CD4-positive, CD25-positive, alpha-beta regulatory T cell (primary cell): ENCODE measurements around the gene NEMP1. TPM values are rescaled to one million over a fixed set of nuclear protein-coding genes. Genes with fewer than 3 reads are reported as not detected.
"Not testable (repeated sequence)": the region's sequence is repeated elsewhere in the genome, so short reads cannot be mapped to it uniquely, and the experiment has no call there.

Experiments
- ATAC-seq, 2 donors: fragments of 150-1000 bp; cut with Tn5 transposase; one replicate each; pipeline ENCODE4 v1.10.0; 2021; ENCODE audit warnings: low read depth in 2 of 2, moderate number of reproducible peaks in 2 of 2, moderate library complexity in 1 of 2
- DNase-seq, 3 donors: peaks; one replicate each; pipeline versions ENCODE4 v3.0.0 to v3.0.0-alpha.2; 2012 to 2022; ENCODE audit warnings: mixed read lengths in 1 of 3
- H3K27ac ChIP-seq: one replicate; pipeline ENCODE4 v1.7.0; 2013; ENCODE audit warnings: mild to moderate bottlenecking, low read length; ENCODE audit not compliant: insufficient read depth, poor library complexity, severe bottlenecking
- H3K27me3 ChIP-seq: one replicate; pipeline ENCODE4 v1.7.0; 2013; ENCODE audit warnings: low read length; ENCODE audit not compliant: control insufficient read depth, insufficient read depth
- H3K36me3 ChIP-seq: one replicate; pipeline ENCODE4 v1.7.0; 2013; ENCODE audit warnings: mild to moderate bottlenecking, low read length, moderate library complexity; ENCODE audit not compliant: control insufficient read depth, insufficient read depth
- H3K4me1 ChIP-seq: 2 replicates; pipeline ENCODE4 v1.7.0; 2013; ENCODE audit warnings: mild to moderate bottlenecking, low read length; ENCODE audit not compliant: insufficient read depth, control insufficient read depth, poor library complexity, severe bottlenecking
- H3K4me3 ChIP-seq: one replicate; pipeline ENCODE4 v1.7.0; 2013; ENCODE audit warnings: low read depth, mild to moderate bottlenecking, low read length, moderate library complexity
- H3K9me3 ChIP-seq, 2 experiments: 1 replicate in 1 of 2; 2 replicates in 1 of 2; pipeline ENCODE4 v1.7.0; 2013; ENCODE audit warnings: low read length in 2 of 2, mild to moderate bottlenecking in 1 of 2, moderate library complexity in 1 of 2; ENCODE audit not compliant: control insufficient read depth in 2 of 2
- H3K27ac Mint-ChIP-seq, 3 donors: one replicate each; pipeline ENCODE4 v1.8.0; 2020 to 2022; ENCODE audit warnings: mild to moderate bottlenecking in 3 of 3, mixed read lengths in 3 of 3, moderate library complexity in 2 of 3
- H3K27me3 Mint-ChIP-seq: one replicate; pipeline ENCODE4 v1.8.0; 2022; ENCODE audit warnings: mild to moderate bottlenecking, mixed read lengths
- H3K36me3 Mint-ChIP-seq: one replicate; pipeline ENCODE4 v1.8.0; 2020; ENCODE audit warnings: mixed read lengths
- H3K4me1 Mint-ChIP-seq, 4 donors: one replicate each; pipeline ENCODE4 v1.8.0; 2020 to 2022; ENCODE audit warnings: mixed read lengths in 4 of 4, mild to moderate bottlenecking in 1 of 4
- H3K4me3 Mint-ChIP-seq, 4 donors: one replicate each; pipeline ENCODE4 v1.8.0; 2020 to 2022; ENCODE audit warnings: mild to moderate bottlenecking in 4 of 4, mixed read lengths in 4 of 4, moderate library complexity in 3 of 4
- H3K9me3 Mint-ChIP-seq, 7 donors: one replicate each; pipeline ENCODE4 v1.8.0; 2020 to 2022; ENCODE audit warnings: mixed read lengths in 7 of 7, mild to moderate bottlenecking in 3 of 7, moderate library complexity in 2 of 7
- polyA plus RNA-seq, 4 donors: library from polyadenylated mRNA; unstranded; fragments of 300-500 nt; fragmentation: Illumina TruSeq; gene quantifications; one replicate each; pipeline ENCODE4 v1.2.3, GENCODE V29; 2021
- total RNA-seq: library from RNA; stranded (reverse); gene quantifications from one replicate; pipeline ENCODE4 v1.2.3, GENCODE V29; 2022

The NEMP1 gene
- total and polyA plus RNA-seq, 5 donors from 2014 or later = 3.1 to 14.7 (median 5.4) TPM

GRCh38 chr12:57025196-57025595 lies 53.4 kb downstream of the NEMP1 start:
- Histone ChIP-seq H3K4me1 (peaks cover 10% of the 10 kb centered on the region), H3K36me3 (no peaks in the 10 kb centered on the region), H3K9me3 (no peaks in the 10 kb centered on the region), H3K27me3 (no peaks in the 10 kb centered on the region), H3K4me3 (no peak overlapping the region), H3K27ac (no peak overlapping the region)
- H3K27me3 Mint-ChIP-seq = no peaks in the 10 kb centered on the region
- ATAC-seq (no peak), DNase-seq (no peak)
- no peak overlapping the region for H3K27ac Mint-ChIP-seq
- H3K36me3 Mint-ChIP-seq = no peaks in the 10 kb centered on the region
- peaks cover 7 to 53% (median 13%) of the 10 kb centered on the region in 4 donors for H3K4me1 Mint-ChIP-seq
- no peaks in the 10 kb centered on the region for H3K9me3 Mint-ChIP-seq
- no peak overlapping the region for H3K4me3 Mint-ChIP-seq

GRCh38 chr12:57022324-57022723 lies 56.3 kb downstream of the NEMP1 start:
- peak overlapping the region in 1 of 3 donors; percentile 15 for H3K27ac Mint-ChIP-seq
- H3K4me3 Mint-ChIP-seq = not testable (repeated sequence)

GRCh38 chr12:57019983-57020719 lies 58.4 kb downstream of the NEMP1 start:
- no peak overlapping the region for H3K27ac ChIP-seq
- H3K36me3 ChIP-seq = no peaks in the 10 kb centered on the region
- ATAC-seq = no peak
- no peak overlapping the region for H3K4me3 ChIP-seq
- no peaks in the 10 kb centered on the region for H3K9me3 ChIP-seq
- Mint-ChIP-seq H3K4me3 (peak overlapping the region in 3 of 4 donors; percentile 20 to 82 (median 46)), H3K36me3 (no peaks in the 10 kb centered on the region), H3K4me1 (peaks cover 0 to 37% (median 5%) of the 10 kb centered on the region in 4 donors), H3K27ac (peak overlapping the region; percentile 37 to 91 (median 50)), H3K9me3 (no peaks in the 10 kb centered on the region), H3K27me3 (peaks cover 11% of the 10 kb centered on the region)
- peak in 1 of 3 donors; percentile 26 for DNase-seq
- peaks cover under 1% of the 10 kb centered on the region for H3K27me3 ChIP-seq
- peaks cover 7% of the 10 kb centered on the region for H3K4me1 ChIP-seq

More at GRCh38 chr12:57022324-57022723, 56.3 kb downstream of the NEMP1 start:
- ATAC-seq, H3K27me3 ChIP-seq, H3K36me3 Mint-ChIP-seq, H3K9me3 Mint-ChIP-seq, H3K4me3 ChIP-seq, H3K36me3 ChIP-seq, H3K9me3 ChIP-seq, H3K27me3 Mint-ChIP-seq, H3K27ac ChIP-seq, DNase-seq, H3K4me1 ChIP-seq: not testable (repeated sequence)
- peaks cover 6 to 54% (median 9%) of the 10 kb centered on the region in 4 donors for H3K4me1 Mint-ChIP-seq

- no peak for ATAC-seq
- Histone ChIP-seq H3K36me3 (no peaks in the 10 kb centered on the region), H3K4me3 (no peak overlapping the region), H3K4me1 (peaks cover 7% of the 10 kb centered on the region), H3K9me3 (no peaks in the 10 kb centered on the region), H3K27ac (no peak overlapping the region), H3K27me3 (peaks cover 6% of the 10 kb centered on the region)
- peaks cover 16% of the 10 kb centered on the region for H3K27me3 Mint-ChIP-seq
- no peaks in the 10 kb centered on the region for H3K36me3 Mint-ChIP-seq
- peak overlapping the region in 1 of 3 donors; percentile 59 for H3K27ac Mint-ChIP-seq
- H3K4me1 Mint-ChIP-seq = peaks cover 0 to 38% (median 5%) of the 10 kb centered on the region in 4 donors
- no peaks in the 10 kb centered on the region for H3K9me3 Mint-ChIP-seq
- no peak overlapping the region for H3K4me3 Mint-ChIP-seq
- no peak for DNase-seq
These were observed 59.7 kb downstream of the NEMP1 start for GRCh38 chr12:57018906-57019305.

- not testable (repeated sequence) for H3K4me1 ChIP-seq, H3K4me3 ChIP-seq, ATAC-seq, H3K9me3 Mint-ChIP-seq, H3K36me3 ChIP-seq, H3K27ac Mint-ChIP-seq, H3K4me3 Mint-ChIP-seq, H3K36me3 Mint-ChIP-seq, H3K9me3 ChIP-seq, DNase-seq, H3K27me3 ChIP-seq, H3K27ac ChIP-seq
- Mint-ChIP-seq H3K27me3 (peaks cover 22% of the 10 kb centered on the region), H3K4me1 (peaks cover 0 to 36% (median 4%) of the 10 kb centered on the region in 4 donors)
These were observed 60.2 kb downstream of the NEMP1 start for GRCh38 chr12:57018353-57018752.

GRCh38 chr12:57016348-57016747 lies 62.2 kb downstream of the NEMP1 start, which contains the start of gene TAC3:
TAC3 (minus strand) TSS chr12:57016529; CDS start chr12:57015797, 732 bp downstream.
- DNase-seq (no peak), ATAC-seq (no peak)
- Mint-ChIP-seq H3K36me3 (no peaks in the 10 kb centered on the region), H3K4me1 (peaks cover 6 to 44% (median 9%) of the 10 kb centered on the region in 4 donors), H3K27ac (no peak within 1 kb of the TSS), H3K27me3 (peaks cover 23% of the 10 kb centered on the region), H3K4me3 (no peak within 1 kb of the TSS), H3K9me3 (no peaks in the 10 kb centered on the region)
- Histone ChIP-seq H3K27me3 (peaks cover 6% of the 10 kb centered on the region), H3K4me3 (no peak within 1 kb of the TSS), H3K36me3 (no peaks in the 10 kb centered on the region), H3K4me1 (peaks cover 7% of the 10 kb centered on the region), H3K27ac (no peak within 1 kb of the TSS), H3K9me3 (no peaks in the 10 kb centered on the region)

- ATAC-seq (no peak), DNase-seq (no peak)
- no peaks in the 10 kb centered on the region for H3K9me3 ChIP-seq
- H3K27ac ChIP-seq = no peak overlapping the region
- Mint-ChIP-seq H3K36me3 (no peaks in the 10 kb centered on the region), H3K9me3 (no peaks in the 10 kb centered on the region), H3K4me3 (no peak overlapping the region), H3K27ac (peak overlapping the region in 2 of 3 donors; percentile 57 to 93), H3K4me1 (peaks cover 6 to 39% (median 6%) of the 10 kb centered on the region in 4 donors), H3K27me3 (peaks cover 21% of the 10 kb centered on the region)
- H3K4me3 ChIP-seq = no peak overlapping the region
- H3K4me1 ChIP-seq = peaks cover 5% of the 10 kb centered on the region
- peaks cover 6% of the 10 kb centered on the region for H3K27me3 ChIP-seq
- H3K36me3 ChIP-seq = no peaks in the 10 kb centered on the region
These were observed 65.8 kb downstream of the NEMP1 start for GRCh38 chr12:57012600-57013465.
